ENCODE data around the gene OGA.
"Not testable (repeated sequence)": the region's sequence is repeated elsewhere in the genome, so short reads cannot be mapped to it uniquely, and the experiment has no call there.

OGA gene

GRCh38 chr10:101797403-101798059 lies 20.7 kb downstream of the OGA start:
- no peak for DNase-seq (ENCODE audit: low read depth in 2 of 2)

GRCh38 chr10:101793526-101793925 lies 24.7 kb downstream of the OGA start:
- no peak for DNase-seq (ENCODE audit: low read depth in 2 of 2)

GRCh38 chr10:101789686-101790085 lies 28.6 kb downstream of the OGA start:
- no peak for DNase-seq (ENCODE audit: low read depth in 2 of 2)

GRCh38 chr10:101789231-101789630 lies 29.0 kb downstream of the OGA start:
- DNase-seq (ENCODE audit: low read depth in 2 of 2), result not testable (repeated sequence)

GRCh38 chr10:101785801-101786200 lies 32.4 kb downstream of the OGA start:
- no peak for DNase-seq (ENCODE audit: low read depth in 2 of 2)

- no peak for DNase-seq (ENCODE audit: low read depth in 2 of 2)
These were observed 33.7 kb downstream of the OGA start for GRCh38 chr10:101784558-101784957.

- DNase-seq (ENCODE audit: low read depth in 2 of 2), result no peak
These were observed 34.5 kb downstream of the OGA start for GRCh38 chr10:101783736-101784118.

GRCh38 chr10:101782811-101783735 lies 35.2 kb downstream of the OGA start, which contains the start of gene NPM3:
Gene NPM3, minus strand, starts transcription at chr10:101783446. Its CDS starts 56 bp downstream, at chr10:101783390.
- peak; percentile 80 to 87 for DNase-seq (ENCODE audit: low read depth in 2 of 2)

GRCh38 chr10:101781984-101782810 lies 36.0 kb downstream of the OGA start:
- no peak for DNase-seq (ENCODE audit: low read depth in 2 of 2)

- DNase-seq (ENCODE audit: low read depth in 2 of 2), result no peak
These were observed 36.6 kb downstream of the OGA start for GRCh38 chr10:101781655-101781983.

- peak; percentile 53 to 60 for DNase-seq (ENCODE audit: low read depth in 2 of 2)
These were observed 37.2 kb downstream of the OGA start for GRCh38 chr10:101780818-101781654.

- no peak for DNase-seq (ENCODE audit: low read depth in 2 of 2)
These were observed 37.9 kb downstream of the OGA start for GRCh38 chr10:101780187-101780817.

GRCh38 chr10:101779544-101780186 lies 38.6 kb downstream of the OGA start:
- peak; percentile 67 to 84 for DNase-seq (ENCODE audit: low read depth in 2 of 2)

GRCh38 chr10:101778781-101779543 lies 39.3 kb downstream of the OGA start:
- no peak for DNase-seq (ENCODE audit: low read depth in 2 of 2)

- DNase-seq (ENCODE audit: low read depth in 2 of 2), result no peak
These were observed 40.0 kb downstream of the OGA start for GRCh38 chr10:101778151-101778780.

- no peak for DNase-seq (ENCODE audit: low read depth in 2 of 2)
These were observed 40.6 kb downstream of the OGA start for GRCh38 chr10:101777619-101778145.

- no peak for DNase-seq (ENCODE audit: low read depth in 2 of 2)
These were observed 42.0 kb downstream of the OGA start for GRCh38 chr10:101776161-101776817.

Measured in stimulated activated CD4-positive, alpha-beta T cell treated with anti-CD3 and anti-CD28 coated beads, Interleukin-15, amount 100 ng/mL, for 48 hours (primary cell).